Muscle layer of colon (tissue), 2 donors: ENCODE measurements around the gene APBB2.

Experiments used
- H3K27ac ChIP-seq: one replicate; pipeline ENCODE4 v1.7.0; 2013; ENCODE audit warnings: low read depth, mild to moderate bottlenecking, low read length, moderate library complexity
- H3K27me3 ChIP-seq, 2 donors: one replicate each; pipeline ENCODE4 v1.7.0; 2013; ENCODE audit warnings: low read length in 2 of 2, mild to moderate bottlenecking in 2 of 2; ENCODE audit not compliant: insufficient read depth in 2 of 2, control insufficient read depth in 1 of 2
- H3K36me3 ChIP-seq: one replicate; pipeline ENCODE4 v1.7.0; 2013; ENCODE audit warnings: mild to moderate bottlenecking, low read length; ENCODE audit not compliant: insufficient read depth
- H3K4me1 ChIP-seq: one replicate; pipeline ENCODE4 v1.7.0; 2013; ENCODE audit warnings: mild to moderate bottlenecking, low read length; ENCODE audit not compliant: insufficient read depth
- H3K4me3 ChIP-seq, 2 donors: one replicate each; pipeline ENCODE4 v1.7.0; 2013; ENCODE audit warnings: low read length in 2 of 2, low read depth in 1 of 2, mild to moderate bottlenecking in 1 of 2, moderate library complexity in 1 of 2
- H3K9ac ChIP-seq: one replicate; pipeline ENCODE4 v1.7.0; 2013; ENCODE audit warnings: low read length
- H3K9me3 ChIP-seq: one replicate; pipeline ENCODE4 v1.7.0; 2013; ENCODE audit warnings: mild to moderate bottlenecking, low read length
- donor health status: abdominal sarcoma.
- donor health status: Adenocarcinoma of cecum.

Gene APBB2

GRCh38 chr4:41167191-41167590 lies 47.2 kb downstream of the APBB2 start:
- Histone ChIP-seq H3K4me1 (no peaks in the 10 kb centered on the region), H3K27ac (no peak overlapping the region), H3K36me3 (no peaks in the 10 kb centered on the region), H3K9me3 (no peaks in the 10 kb centered on the region), H3K27me3 (no peaks in the 10 kb centered on the region), H3K4me3 (no peak overlapping the region), H3K9ac (no peak overlapping the region)

GRCh38 chr4:41164405-41164804 lies 49.9 kb downstream of the APBB2 start:
- Histone ChIP-seq H3K4me3 (no peak overlapping the region), H3K27ac (no peak overlapping the region), H3K27me3 (no peaks in the 10 kb centered on the region), H3K4me1 (no peaks in the 10 kb centered on the region), H3K9me3 (no peaks in the 10 kb centered on the region), H3K36me3 (no peaks in the 10 kb centered on the region), H3K9ac (no peak overlapping the region)

GRCh38 chr4:41161355-41161754 lies 53.0 kb downstream of the APBB2 start:
- Histone ChIP-seq H3K27ac (no peak overlapping the region), H3K4me3 (no peak overlapping the region), H3K27me3 (no peaks in the 10 kb centered on the region), H3K9me3 (no peaks in the 10 kb centered on the region), H3K9ac (no peak overlapping the region), H3K4me1 (no peaks in the 10 kb centered on the region), H3K36me3 (no peaks in the 10 kb centered on the region)

DNA sequence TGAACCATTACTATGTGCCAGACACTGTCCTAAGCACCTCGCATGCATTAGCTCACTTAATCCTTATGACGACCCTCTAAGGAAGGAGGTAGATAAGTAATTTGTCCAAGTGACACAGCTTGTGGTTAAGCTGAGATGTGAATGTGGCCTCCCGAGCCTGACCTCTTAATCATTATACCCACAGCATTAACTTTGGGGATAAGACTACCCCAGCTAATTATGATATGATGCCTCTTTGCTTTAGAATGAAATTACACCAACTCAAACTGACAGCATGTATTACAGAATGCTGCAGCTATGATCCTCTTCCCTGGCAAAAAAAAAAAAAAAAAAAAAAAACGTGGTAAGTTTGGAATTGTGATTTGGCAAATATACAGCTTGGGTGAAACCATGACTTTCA lies 53.5 kb downstream of the APBB2 start:
- Histone ChIP-seq H3K27ac (no peak overlapping the region), H3K4me3 (no peak overlapping the region), H3K27me3 (no peaks in the 10 kb centered on the region), H3K9me3 (no peaks in the 10 kb centered on the region), H3K4me1 (peaks cover 4% of the 10 kb centered on the region), H3K36me3 (no peaks in the 10 kb centered on the region), H3K9ac (no peak overlapping the region)

GRCh38 chr4:41160012-41160789 lies 54.1 kb downstream of the APBB2 start:
- H3K4me3 ChIP-seq, result no peak overlapping the region
- no peak overlapping the region for H3K27ac ChIP-seq
- H3K27me3 ChIP-seq, result no peaks in the 10 kb centered on the region
- no peak overlapping the region for H3K9ac ChIP-seq
- no peaks in the 10 kb centered on the region for H3K36me3 ChIP-seq
- peaks cover 10% of the 10 kb centered on the region for H3K4me1 ChIP-seq
- no peaks in the 10 kb centered on the region for H3K9me3 ChIP-seq

GRCh38 chr4:41158756-41159155 lies 55.6 kb downstream of the APBB2 start:
- no peak overlapping the region for H3K4me3 ChIP-seq
- H3K4me1 ChIP-seq, result peaks cover 20% of the 10 kb centered on the region
- no peaks in the 10 kb centered on the region for H3K9me3 ChIP-seq
- no peaks in the 10 kb centered on the region for H3K36me3 ChIP-seq
- H3K9ac ChIP-seq, result no peak overlapping the region
- H3K27ac ChIP-seq, result no peak overlapping the region
- H3K27me3 ChIP-seq, result no peaks in the 10 kb centered on the region

DNA sequence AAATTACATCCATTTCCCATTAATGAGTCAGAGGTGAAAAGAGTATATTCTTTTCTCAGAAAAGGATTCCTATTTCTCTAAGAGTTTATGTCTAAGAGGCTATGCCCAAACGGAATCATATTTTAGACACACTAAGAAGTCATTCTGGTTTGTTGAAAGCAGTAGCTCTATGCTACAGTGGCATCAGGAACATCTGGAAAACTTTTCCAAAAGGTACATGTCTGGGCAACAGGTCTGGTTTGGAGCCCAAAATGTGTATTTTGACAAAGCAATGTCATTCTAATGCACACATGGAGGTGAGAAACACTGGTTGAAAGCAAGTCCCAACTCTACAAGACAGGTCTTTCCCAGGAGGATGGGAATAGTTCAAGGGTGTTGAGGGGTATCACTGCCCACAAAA lies 56.1 kb downstream of the APBB2 start:
- H3K4me1 ChIP-seq, result peaks cover 20% of the 10 kb centered on the region
- H3K36me3 ChIP-seq, result no peaks in the 10 kb centered on the region
- H3K27ac ChIP-seq, result no peak overlapping the region
- no peaks in the 10 kb centered on the region for H3K27me3 ChIP-seq
- H3K9ac ChIP-seq, result no peak overlapping the region
- H3K9me3 ChIP-seq, result no peaks in the 10 kb centered on the region
- H3K4me3 ChIP-seq, result no peak overlapping the region

- H3K9me3 ChIP-seq, result no peaks in the 10 kb centered on the region
- H3K27ac ChIP-seq, result no peak overlapping the region
- H3K27me3 ChIP-seq, result no peaks in the 10 kb centered on the region
- no peak overlapping the region for H3K4me3 ChIP-seq
- H3K36me3 ChIP-seq, result no peaks in the 10 kb centered on the region
- no peak overlapping the region for H3K9ac ChIP-seq
- peaks cover 20% of the 10 kb centered on the region for H3K4me1 ChIP-seq
Measured at GRCh38 chr4:41157009-41157408, 57.3 kb downstream of the APBB2 start.

DNA sequence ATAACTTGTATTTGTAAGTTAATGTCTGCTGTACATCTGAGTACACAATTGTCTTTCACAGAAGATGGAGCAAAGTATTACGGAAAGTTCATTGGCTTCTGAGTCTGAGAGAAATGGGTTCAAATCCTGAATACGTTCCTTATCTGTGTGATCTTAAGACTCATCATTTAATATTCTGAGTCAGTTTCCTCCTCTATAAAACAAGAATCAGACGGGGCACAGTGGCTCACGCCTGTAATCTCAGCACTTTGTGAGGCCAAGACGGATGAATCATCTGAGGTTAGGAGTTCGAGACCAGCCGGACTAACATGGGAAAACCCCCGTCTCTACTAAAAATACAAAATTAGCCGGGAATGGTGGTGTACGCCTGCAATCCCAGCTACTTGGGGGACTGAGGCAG lies 57.8 kb downstream of the APBB2 start:
- no peaks in the 10 kb centered on the region for H3K36me3 ChIP-seq
- H3K9me3 ChIP-seq, result no peaks in the 10 kb centered on the region
- peaks cover 20% of the 10 kb centered on the region for H3K4me1 ChIP-seq
- H3K27ac ChIP-seq, result no peak overlapping the region
- no peak overlapping the region for H3K4me3 ChIP-seq
- no peak overlapping the region for H3K9ac ChIP-seq
- no peaks in the 10 kb centered on the region for H3K27me3 ChIP-seq

GRCh38 chr4:41155194-41155830 lies 59.0 kb downstream of the APBB2 start:
- H3K9ac ChIP-seq, result no peak overlapping the region
- H3K27ac ChIP-seq, result no peak overlapping the region

GRCh38 chr4:41154814-41155177 lies 59.5 kb downstream of the APBB2 start:
- no peaks in the 10 kb centered on the region for H3K27me3 ChIP-seq
- no peak overlapping the region for H3K4me3 ChIP-seq
- H3K36me3 ChIP-seq, result no peaks in the 10 kb centered on the region
- H3K27ac ChIP-seq, result no peak overlapping the region
- H3K9ac ChIP-seq, result no peak overlapping the region
- H3K9me3 ChIP-seq, result no peaks in the 10 kb centered on the region
- H3K4me1 ChIP-seq, result peaks cover 20% of the 10 kb centered on the region

More at GRCh38 chr4:41155194-41155830, 59.0 kb downstream of the APBB2 start:
- H3K4me1 ChIP-seq, result peaks cover 20% of the 10 kb centered on the region
- no peak overlapping the region for H3K4me3 ChIP-seq
- no peaks in the 10 kb centered on the region for H3K36me3 ChIP-seq
- no peaks in the 10 kb centered on the region for H3K27me3 ChIP-seq
- no peaks in the 10 kb centered on the region for H3K9me3 ChIP-seq
